Panc1 (cell line): Measurements from ENCODE around the gene OR2M5. TPM values are rescaled to one million over a fixed set of nuclear protein-coding genes. Genes with fewer than 3 reads are reported as not detected.

ENCODE experiments used
- ATAC-seq: fragments of 200-7000 bp; cut with Tn5 transposase; 2 replicates; pipeline ENCODE4 v1.9.1; 2020; ENCODE audit warnings: mild to moderate bottlenecking, moderate library complexity
- BruUV-seq: library from RNA; stranded (reverse); fragments of 400-500 nt; replicated peaks from 2 replicates; lab custom pipeline; 2021; lab: Mats Ljungman, UMichigan
- CTCF ChIA-PET: fragments of 300-600 bp; sonication (Branson Sonifier 250); formaldehyde crosslinking; loops from one replicate; lab custom pipeline; 2022; ENCODE audit warnings: antibody characterized with exemption; lab: Charles Lee
- POLR2A ChIA-PET: fragments of 300-600 bp; sonication (Branson Sonifier 250); formaldehyde crosslinking; loops from one replicate; lab custom pipeline; 2022; ENCODE audit warnings: antibody characterized with exemption; lab: Charles Lee
- DNase-seq: peaks from one replicate; pipeline ENCODE4 v3.0.0-alpha.2; 2010; ENCODE audit warnings: low read depth, low spot score
- H3K27ac ChIP-seq: 2 replicates; pipeline ENCODE4 v1.5.1; 2011; ENCODE audit warnings: mild to moderate bottlenecking, low read length, inconsistent platforms
- H3K27me3 ChIP-seq: fragments of 200-500 bp; sonication (Bioruptor generic); 2 replicates; pipeline ENCODE4 v1.6.0; 2014; ENCODE audit warnings: low read length, inconsistent platforms; ENCODE audit not compliant: control insufficient read depth, insufficient read depth
- H3K36me3 ChIP-seq: fragments of 200-500 bp; sonication (Bioruptor generic); 2 replicates; pipeline ENCODE4 v1.5.1; 2014; ENCODE audit warnings: inconsistent platforms, mild to moderate bottlenecking, low read length, moderate library complexity; ENCODE audit not compliant: control insufficient read depth, insufficient read depth
- H3K4me1 ChIP-seq: 2 replicates; pipeline ENCODE4 v1.5.1; 2011; ENCODE audit warnings: inconsistent platforms, mild to moderate bottlenecking, low read length, moderate library complexity; ENCODE audit not compliant: control insufficient read depth, insufficient read depth
- H3K4me3 ChIP-seq, 2 experiments: 2 replicates each; pipeline ENCODE4 v1.5.1; 2011 to 2012; ENCODE audit warnings: low read depth in 2 of 2, low read length in 2 of 2, mild to moderate bottlenecking in 2 of 2, inconsistent platforms in 1 of 2, moderate library complexity in 1 of 2
- H3K9me3 ChIP-seq: fragments of 200-500 bp; sonication (Bioruptor generic); 2 replicates; pipeline ENCODE4 v1.5.1; 2014; ENCODE audit warnings: low read depth, mild to moderate bottlenecking, inconsistent platforms, low read length, moderate library complexity; ENCODE audit not compliant: control insufficient read depth, insufficient read depth
- POLR2AphosphoS5 ChIP-seq: IDR thresholded peaks from 2 replicates; pipeline ENCODE4 v1.6.1; 2012; ENCODE audit warnings: mild to moderate bottlenecking, low read depth, low read length, moderate library complexity
- SIN3A ChIP-seq: IDR thresholded peaks from 2 replicates; pipeline ENCODE4 v1.6.1; 2012; ENCODE audit warnings: low read depth, mild to moderate bottlenecking, low read length, moderate library complexity, borderline replicate concordance; ENCODE audit not compliant: insufficient read depth
- TCF7L2 ChIP-seq: IDR thresholded peaks from 2 replicates; pipeline ENCODE4 v1.6.1; 2011; ENCODE audit warnings: mild to moderate bottlenecking, low read depth, low read length, inconsistent platforms
- in situ Hi-C: cut with HindIII; loops from 2 replicates; pipeline ENCODE4 v1.10.0; 2016; ENCODE audit warnings: low sequenced_read_pairs, low pct_unique_long_range_greater_than_20kb
- intact Hi-C: fragments of 100-400 bp; cut with micrococcal nuclease; formaldehyde crosslinking; loops from one replicate; pipeline ENCODE4 v1.10.0; 2022; ENCODE audit not compliant: unreplicated experiment
- total RNA-seq: library from RNA; stranded (reverse); gene quantifications from one replicate; pipeline ENCODE4 v1.2.1, GENCODE V29; 2021; ENCODE audit not compliant: unreplicated experiment
- TF ChIP-seq, protein P1 (sequence below), 2 experiments: IDR thresholded peaks; 2 replicates each; pipeline ENCODE4 v1.6.1; 2011 to 2012; ENCODE audit warnings: low read depth in 2 of 2, control low read depth in 1 of 2, low read length in 1 of 2, mild to moderate bottlenecking in 1 of 2, moderate library complexity in 1 of 2; ENCODE audit not compliant: insufficient read depth in 1 of 2
- TF ChIP-seq, protein P2 (sequence below): fragments of 450-650 bp; IDR thresholded peaks from 2 replicates; pipeline ENCODE4 v1.5.1; 2017; ENCODE audit warnings: mild to moderate bottlenecking

OR2M5 gene
- total RNA-seq, 1 experiment from 2014 or later = not detected

DNA sequence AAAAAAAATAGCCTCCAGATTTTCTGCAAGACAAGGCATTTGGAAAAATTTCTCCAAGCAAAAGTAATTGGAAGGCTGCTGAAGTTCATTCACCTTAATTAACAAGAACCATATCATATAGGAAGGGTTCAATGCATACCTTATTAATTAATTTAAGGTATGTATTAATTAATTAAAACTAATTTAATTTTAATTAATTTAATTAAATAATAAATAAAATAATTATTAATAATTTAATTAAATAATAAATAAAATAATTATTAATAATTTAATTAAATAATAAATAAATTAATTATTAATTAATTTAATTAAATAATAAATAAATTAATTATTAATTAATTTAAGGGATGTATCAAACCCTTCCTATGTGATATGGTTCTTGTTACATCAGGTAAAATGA is 42.1 kb upstream of the OR2M5 start:
- POLR2A ChIA-PET = no interaction called here
- in situ Hi-C loops (no loop called here), intact Hi-C loops (no loop called here)
- TF ChIP-seq, protein P1, sequence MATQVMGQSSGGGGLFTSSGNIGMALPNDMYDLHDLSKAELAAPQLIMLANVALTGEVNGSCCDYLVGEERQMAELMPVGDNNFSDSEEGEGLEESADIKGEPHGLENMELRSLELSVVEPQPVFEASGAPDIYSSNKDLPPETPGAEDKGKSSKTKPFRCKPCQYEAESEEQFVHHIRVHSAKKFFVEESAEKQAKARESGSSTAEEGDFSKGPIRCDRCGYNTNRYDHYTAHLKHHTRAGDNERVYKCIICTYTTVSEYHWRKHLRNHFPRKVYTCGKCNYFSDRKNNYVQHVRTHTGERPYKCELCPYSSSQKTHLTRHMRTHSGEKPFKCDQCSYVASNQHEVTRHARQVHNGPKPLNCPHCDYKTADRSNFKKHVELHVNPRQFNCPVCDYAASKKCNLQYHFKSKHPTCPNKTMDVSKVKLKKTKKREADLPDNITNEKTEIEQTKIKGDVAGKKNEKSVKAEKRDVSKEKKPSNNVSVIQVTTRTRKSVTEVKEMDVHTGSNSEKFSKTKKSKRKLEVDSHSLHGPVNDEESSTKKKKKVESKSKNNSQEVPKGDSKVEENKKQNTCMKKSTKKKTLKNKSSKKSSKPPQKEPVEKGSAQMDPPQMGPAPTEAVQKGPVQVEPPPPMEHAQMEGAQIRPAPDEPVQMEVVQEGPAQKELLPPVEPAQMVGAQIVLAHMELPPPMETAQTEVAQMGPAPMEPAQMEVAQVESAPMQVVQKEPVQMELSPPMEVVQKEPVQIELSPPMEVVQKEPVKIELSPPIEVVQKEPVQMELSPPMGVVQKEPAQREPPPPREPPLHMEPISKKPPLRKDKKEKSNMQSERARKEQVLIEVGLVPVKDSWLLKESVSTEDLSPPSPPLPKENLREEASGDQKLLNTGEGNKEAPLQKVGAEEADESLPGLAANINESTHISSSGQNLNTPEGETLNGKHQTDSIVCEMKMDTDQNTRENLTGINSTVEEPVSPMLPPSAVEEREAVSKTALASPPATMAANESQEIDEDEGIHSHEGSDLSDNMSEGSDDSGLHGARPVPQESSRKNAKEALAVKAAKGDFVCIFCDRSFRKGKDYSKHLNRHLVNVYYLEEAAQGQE (IDR thresholded peaks at IDR 0.05; ENCODE audit: insufficient read depth in 1 of 2, low read depth in 2 of 2, low read length in 1 of 2) = no peak
- TF ChIP-seq TCF7L2 = no peak
- no peak for TF ChIP-seq SIN3A
- no peak for TF ChIP-seq POLR2AphosphoS5
- TF ChIP-seq, protein P2, sequence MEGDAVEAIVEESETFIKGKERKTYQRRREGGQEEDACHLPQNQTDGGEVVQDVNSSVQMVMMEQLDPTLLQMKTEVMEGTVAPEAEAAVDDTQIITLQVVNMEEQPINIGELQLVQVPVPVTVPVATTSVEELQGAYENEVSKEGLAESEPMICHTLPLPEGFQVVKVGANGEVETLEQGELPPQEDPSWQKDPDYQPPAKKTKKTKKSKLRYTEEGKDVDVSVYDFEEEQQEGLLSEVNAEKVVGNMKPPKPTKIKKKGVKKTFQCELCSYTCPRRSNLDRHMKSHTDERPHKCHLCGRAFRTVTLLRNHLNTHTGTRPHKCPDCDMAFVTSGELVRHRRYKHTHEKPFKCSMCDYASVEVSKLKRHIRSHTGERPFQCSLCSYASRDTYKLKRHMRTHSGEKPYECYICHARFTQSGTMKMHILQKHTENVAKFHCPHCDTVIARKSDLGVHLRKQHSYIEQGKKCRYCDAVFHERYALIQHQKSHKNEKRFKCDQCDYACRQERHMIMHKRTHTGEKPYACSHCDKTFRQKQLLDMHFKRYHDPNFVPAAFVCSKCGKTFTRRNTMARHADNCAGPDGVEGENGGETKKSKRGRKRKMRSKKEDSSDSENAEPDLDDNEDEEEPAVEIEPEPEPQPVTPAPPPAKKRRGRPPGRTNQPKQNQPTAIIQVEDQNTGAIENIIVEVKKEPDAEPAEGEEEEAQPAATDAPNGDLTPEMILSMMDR = no peak
- DNase-seq (no peak), ATAC-seq (no peak)
- CTCF ChIA-PET = no interaction called here
- H3K27ac ChIP-seq = no peak overlapping the region
- no peaks in the 10 kb centered on the region for H3K36me3 ChIP-seq
- no peaks in the 10 kb centered on the region; the same call in 1 of the 2 replicates for H3K9me3 ChIP-seq
- H3K4me3 ChIP-seq = no peak overlapping the region
- no peaks in the 10 kb centered on the region for H3K27me3 ChIP-seq
- H3K4me1 ChIP-seq = no peaks in the 10 kb centered on the region
- no TSS peak for BruUV-seq

DNA sequence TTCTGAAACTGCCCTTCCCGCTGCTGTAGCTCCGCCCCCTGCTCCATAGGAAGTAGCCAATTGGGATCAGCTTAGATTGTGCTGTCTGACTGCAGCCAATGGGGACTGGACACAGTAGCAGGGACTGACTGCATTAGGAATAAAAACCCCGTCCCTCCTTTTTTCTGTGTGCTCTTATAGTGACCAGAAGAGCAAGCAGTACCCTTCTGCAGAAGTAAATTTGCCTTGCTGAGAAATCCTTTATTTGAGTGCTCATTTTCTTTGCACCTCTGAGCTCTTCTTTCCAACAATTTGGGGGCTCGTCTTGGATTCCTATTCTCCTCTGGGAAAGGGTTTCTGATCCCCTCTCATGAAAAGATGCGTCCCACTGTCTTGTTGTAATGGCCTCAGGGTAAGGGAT is 33.8 kb upstream of the OR2M5 start:
- in situ Hi-C loops = no loop called here

More for the DNA sequence above, 33.8 kb upstream of the OR2M5 start:
- ChIA-PET CTCF (no interaction called here), POLR2A (no interaction called here)
- intact Hi-C loops = no loop called here
- BruUV-seq = no TSS peak
- H3K4me1 ChIP-seq = no peaks in the 10 kb centered on the region
- 0 out of 2 replicates have a peak, but pooled peaks cover 9% of the 10 kb centered on the region for H3K9me3 ChIP-seq
- DNase-seq = no peak
- no peaks in the 10 kb centered on the region for H3K27me3 ChIP-seq
- TF ChIP-seq, protein P1 (IDR thresholded peaks at IDR 0.05; ENCODE audit: insufficient read depth in 1 of 2, low read depth in 2 of 2, low read length in 1 of 2) = no peak
- TF ChIP-seq, protein P2 = no peak
- no peak for TF ChIP-seq SIN3A
- no peak for TF ChIP-seq TCF7L2
- TF ChIP-seq POLR2AphosphoS5 = no peak
- H3K4me3 ChIP-seq = no peak overlapping the region
- no peak overlapping the region for H3K27ac ChIP-seq
- no peak for ATAC-seq
- no peaks in the 10 kb centered on the region for H3K36me3 ChIP-seq
